SK-N-SH treated with all-trans-retinoic acid at 6 μM for 48 hours (cell line): ENCODE measurements around the gene TM9SF2.

Experiments
- BACH2 ChIP-seq: fragments of 250-450 bp; sonication (Bioruptor Pico); IDR thresholded peaks from 2 replicates; pipeline ENCODE4 v1.9.0; 2021; ENCODE audit warnings: mild to moderate bottlenecking, borderline replicate concordance
- PATZ1 ChIP-seq: fragments of 250-450 bp; sonication (Bioruptor Pico); IDR thresholded peaks from 2 replicates; pipeline ENCODE4 v1.8.0; 2020; ENCODE audit warnings: mild to moderate bottlenecking, moderate library complexity, borderline replicate concordance
- TOX ChIP-seq: fragments of 250-450 bp; sonication (Bioruptor Pico); IDR thresholded peaks from 2 replicates; pipeline ENCODE4 v1.8.0; 2021; ENCODE audit warnings: mild to moderate bottlenecking, moderate library complexity, borderline replicate concordance
- ZFP30 ChIP-seq: fragments of 450-650 bp; formaldehyde crosslinking; IDR thresholded peaks from 2 replicates; pipeline ENCODE4 v1.5.0; 2022; ENCODE audit warnings: mild to moderate bottlenecking, moderate library complexity
- TF ChIP-seq, protein P1 (sequence below): fragments of 250-450 bp; sonication (Bioruptor Pico); IDR thresholded peaks from 2 replicates; pipeline ENCODE4 v1.5.0; 2020; ENCODE audit warnings: mild to moderate bottlenecking, moderate library complexity

DNA sequence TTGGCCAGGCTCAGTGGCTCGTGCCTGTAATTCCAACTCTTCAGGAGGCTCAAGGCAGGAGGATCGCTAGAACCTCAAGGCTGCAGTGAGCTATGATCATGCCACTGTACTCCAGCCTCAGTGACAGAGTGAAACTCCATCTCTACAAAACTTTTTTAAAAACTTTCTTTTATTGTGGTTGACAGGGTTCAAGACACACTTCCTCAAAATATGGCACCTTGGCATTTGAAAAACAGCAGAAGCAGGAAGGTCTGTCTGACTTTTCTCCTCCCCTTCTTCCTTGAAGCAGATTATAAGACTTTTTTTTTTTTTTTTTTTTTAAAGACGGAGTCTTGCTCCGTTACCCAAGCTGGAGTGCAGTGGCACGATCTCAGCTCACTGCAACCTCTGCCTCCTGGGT, 100.3 kb downstream of the TM9SF2 start:
- TF ChIP-seq TOX (CRISPR knock-in tag) = no peak
- no peak for TF ChIP-seq PATZ1 (CRISPR knock-in tag)
- TF ChIP-seq BACH2 = no peak
- TF ChIP-seq, protein P1, sequence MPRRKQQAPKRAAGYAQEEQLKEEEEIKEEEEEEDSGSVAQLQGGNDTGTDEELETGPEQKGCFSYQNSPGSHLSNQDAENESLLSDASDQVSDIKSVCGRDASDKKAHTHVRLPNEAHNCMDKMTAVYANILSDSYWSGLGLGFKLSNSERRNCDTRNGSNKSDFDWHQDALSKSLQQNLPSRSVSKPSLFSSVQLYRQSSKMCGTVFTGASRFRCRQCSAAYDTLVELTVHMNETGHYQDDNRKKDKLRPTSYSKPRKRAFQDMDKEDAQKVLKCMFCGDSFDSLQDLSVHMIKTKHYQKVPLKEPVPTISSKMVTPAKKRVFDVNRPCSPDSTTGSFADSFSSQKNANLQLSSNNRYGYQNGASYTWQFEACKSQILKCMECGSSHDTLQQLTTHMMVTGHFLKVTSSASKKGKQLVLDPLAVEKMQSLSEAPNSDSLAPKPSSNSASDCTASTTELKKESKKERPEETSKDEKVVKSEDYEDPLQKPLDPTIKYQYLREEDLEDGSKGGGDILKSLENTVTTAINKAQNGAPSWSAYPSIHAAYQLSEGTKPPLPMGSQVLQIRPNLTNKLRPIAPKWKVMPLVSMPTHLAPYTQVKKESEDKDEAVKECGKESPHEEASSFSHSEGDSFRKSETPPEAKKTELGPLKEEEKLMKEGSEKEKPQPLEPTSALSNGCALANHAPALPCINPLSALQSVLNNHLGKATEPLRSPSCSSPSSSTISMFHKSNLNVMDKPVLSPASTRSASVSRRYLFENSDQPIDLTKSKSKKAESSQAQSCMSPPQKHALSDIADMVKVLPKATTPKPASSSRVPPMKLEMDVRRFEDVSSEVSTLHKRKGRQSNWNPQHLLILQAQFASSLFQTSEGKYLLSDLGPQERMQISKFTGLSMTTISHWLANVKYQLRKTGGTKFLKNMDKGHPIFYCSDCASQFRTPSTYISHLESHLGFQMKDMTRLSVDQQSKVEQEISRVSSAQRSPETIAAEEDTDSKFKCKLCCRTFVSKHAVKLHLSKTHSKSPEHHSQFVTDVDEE (CRISPR knock-in tag) = no peak
- TF ChIP-seq ZFP30 = no peak
